Raji (cell line): Measurements from ENCODE around the gene NEMF.

Source experiments
- POLR2A ChIP-seq: IDR thresholded peaks from 2 replicates; pipeline ENCODE4 v1.6.1; 2011; ENCODE audit warnings: low read depth, low read length, control low read depth; ENCODE audit not compliant: insufficient read depth

The NEMF gene

DNA sequence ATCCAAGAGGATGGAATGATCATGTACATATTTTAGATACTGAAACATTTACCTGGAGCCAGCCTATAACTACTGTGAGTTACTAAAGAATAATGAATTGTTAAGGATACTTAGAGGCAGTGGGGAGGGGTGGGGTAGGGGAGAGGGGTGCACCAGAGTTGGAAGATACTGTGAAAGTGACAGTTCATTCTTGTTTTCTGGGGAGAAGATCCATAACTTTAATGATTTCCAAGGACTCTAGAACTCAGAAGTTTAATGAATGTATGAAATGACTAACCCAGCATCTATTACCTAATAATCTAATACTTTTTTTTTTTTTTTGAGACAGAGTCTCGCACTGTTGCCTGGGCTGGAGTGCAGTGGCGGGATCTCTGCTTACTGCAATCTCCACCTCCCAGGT, 74.2 kb downstream of the NEMF start:
- no peak for TF ChIP-seq POLR2A

DNA sequence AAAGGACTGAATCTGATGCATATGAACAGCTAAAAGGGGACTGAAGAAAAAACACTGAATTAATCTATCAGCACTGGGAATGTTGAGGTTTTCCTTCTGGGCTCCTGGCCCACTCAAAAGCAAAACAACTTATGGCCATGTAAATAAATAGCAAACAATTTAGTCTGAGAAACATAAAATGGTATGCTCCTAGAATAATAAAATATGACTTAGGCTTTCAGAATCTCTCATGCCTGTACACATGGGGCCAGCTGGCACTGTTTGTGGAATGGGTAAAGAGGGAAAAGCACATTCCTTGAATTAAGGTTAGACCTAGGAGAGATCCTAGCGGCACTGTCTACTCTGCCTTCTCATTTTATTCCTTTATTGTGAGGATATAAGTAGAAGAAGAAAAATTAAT, 78.5 kb downstream of the NEMF start:
- no peak for TF ChIP-seq POLR2A

DNA sequence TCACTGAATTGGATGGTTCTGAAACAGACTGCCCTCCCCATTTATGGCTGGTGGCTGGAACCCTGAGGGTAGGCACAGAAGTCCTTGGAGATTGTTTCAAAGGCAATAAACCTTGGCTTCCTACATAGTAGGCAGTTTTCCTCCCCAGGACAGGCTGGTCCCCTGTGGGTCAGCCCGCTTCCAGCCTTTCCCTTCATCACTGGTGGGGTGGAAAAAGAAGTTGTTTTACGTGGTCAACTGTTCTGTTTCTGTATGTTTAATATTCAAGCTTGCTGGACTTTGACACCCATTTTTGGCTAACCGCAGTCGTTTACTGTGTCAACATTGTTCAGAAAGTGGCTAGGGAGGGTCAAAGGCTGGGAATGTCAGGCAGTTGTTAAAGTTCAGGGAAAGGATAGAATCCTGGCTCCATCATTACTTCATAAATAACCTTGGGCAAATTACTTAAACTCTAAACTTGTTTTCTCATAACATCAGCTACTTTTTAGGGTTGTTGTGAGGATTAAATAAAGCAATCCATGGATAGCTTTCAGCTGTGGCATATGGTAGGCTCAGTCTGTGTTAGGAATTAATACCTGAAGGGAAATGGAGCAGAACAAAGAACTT, 82.3 kb downstream of the NEMF start:
- no peak for TF ChIP-seq POLR2A

GRCh38 chr14:49769581-49770211, 82.9 kb downstream of the NEMF start:
- peak; percentile 20; the same call in 1 of the 2 replicates for TF ChIP-seq POLR2A

DNA sequence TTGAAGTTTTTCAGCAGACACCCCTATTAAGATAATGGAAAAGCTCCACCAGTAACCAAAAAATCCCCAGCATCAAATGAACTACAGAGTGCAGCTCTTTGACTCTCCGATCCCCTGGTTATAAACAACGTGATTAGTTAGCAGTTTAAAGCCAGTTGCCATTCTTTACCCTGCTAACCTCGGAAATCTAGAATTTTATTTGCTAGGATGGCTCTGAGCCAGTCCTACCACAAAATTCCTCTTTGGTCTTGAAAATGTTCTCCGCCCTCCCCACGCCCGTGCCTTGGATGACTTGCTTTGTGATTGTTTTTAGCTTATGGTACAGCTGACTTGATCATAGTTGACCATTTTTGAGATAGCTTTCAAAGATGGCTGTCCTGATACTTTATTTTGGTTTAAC, 83.4 kb downstream of the NEMF start:
- TF ChIP-seq POLR2A: no peak

DNA sequence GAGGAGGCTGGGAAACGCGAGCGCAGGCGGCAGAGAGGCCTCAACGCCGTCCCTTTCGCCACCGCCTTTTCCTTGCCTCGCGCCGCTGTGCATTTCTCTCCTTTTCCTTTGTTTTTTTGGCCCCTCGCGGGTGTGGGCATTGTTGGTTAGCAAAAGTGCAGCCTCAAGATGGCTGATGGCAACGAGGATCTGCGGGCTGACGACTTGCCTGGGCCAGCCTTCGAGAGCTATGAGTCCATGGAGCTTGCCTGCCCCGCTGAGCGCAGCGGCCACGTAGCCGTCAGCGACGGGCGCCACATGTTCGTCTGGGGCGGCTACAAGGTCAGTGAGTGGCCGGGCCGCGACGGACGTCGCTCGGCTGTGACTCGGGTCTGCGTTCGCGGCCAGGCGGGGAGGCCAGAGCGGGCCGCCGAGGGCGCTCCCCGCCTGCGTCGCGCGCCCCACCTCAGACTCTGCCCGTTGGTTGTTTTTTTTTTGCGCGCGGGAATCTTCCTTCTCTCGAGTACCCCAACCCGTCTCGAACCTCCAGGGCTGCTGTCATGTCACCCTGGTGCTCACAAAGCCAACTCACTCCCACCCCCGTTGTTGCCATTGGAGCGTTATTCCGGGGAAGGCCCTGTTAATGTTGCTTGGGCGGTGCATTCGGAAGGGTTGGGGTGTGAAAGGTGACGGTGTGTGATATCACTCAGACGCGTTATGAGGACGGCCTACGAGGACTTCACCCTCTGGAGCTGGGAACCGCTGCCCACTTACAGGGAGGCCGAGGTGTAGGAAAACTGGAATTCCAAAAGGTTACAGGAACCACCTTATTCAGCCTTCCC, 84.1 kb downstream of the NEMF start:
- no peak for TF ChIP-seq POLR2A

DNA sequence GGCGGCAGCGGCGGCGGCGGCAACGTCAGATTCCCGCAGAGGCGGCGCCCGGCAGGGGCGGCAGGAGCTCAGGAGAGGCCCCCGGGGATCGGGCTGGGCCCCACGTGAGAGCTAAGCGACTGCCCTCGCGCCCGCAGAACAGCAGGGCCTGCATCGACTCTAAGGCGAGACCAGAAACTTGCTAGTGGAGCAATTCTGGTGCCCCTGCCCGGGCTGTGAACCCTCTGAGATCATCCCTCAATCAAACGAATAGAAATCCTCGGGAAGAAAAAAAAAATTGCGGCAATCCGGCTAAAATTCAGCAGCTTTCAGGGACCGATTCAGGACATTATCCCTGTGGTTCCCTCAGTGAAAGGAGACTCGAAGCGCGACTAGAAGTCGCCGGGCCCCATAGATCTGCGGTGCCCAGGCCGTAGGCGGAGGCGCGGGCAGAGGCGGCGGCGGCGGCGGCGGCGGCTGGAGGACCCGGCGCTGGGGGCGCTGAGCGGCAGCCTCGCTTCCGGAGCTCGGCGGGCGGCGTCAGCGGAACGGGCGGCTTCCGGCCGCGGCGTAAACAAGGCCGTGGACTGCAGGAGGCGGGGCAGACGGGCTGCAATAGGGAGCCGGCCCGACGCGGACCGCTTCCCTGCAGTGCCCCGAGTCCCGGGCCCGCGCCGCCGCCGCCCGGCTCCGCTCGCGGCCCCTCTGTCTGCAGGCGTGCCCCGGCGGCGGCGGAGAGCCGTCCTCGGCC, 84.9 kb downstream of the NEMF start, which contains the start of gene KLHDC2:
Gene KLHDC2, plus strand, starts transcription at position 583 of the 730 bp plus-strand sequence. CDS start 316 bp downstream, outside the sequence.
- TF ChIP-seq POLR2A: peak; percentile 84

- TF ChIP-seq POLR2A: no peak
Observed at GRCh38 chr14:49767270-49767570, 85.4 kb downstream of the NEMF start.

GRCh38 chr14:49766839-49767238, 85.7 kb downstream of the NEMF start:
- TF ChIP-seq POLR2A: no peak

- no peak for TF ChIP-seq POLR2A
Observed at GRCh38 chr14:49761839-49762551, 90.6 kb downstream of the NEMF start.

DNA sequence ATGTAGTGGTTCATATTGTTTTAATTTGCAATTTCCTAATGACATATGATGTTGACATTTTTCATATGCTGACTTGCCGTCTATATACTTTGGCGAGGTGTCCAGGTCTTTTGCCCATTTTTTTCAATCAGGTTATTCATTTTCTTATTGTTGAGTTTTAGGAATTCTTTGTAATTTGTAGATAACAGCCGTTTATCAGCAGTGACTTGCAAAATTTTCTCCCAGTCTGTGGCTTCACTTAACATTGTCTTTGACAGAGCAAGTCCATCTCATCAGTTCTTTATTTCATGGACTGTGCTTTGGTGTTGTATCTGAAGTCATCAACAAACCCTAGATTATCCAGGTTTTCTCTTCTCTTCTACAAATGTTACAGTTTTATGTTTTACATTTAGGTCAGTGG, 97.2 kb downstream of the NEMF start:
- TF ChIP-seq POLR2A: no peak

- TF ChIP-seq POLR2A: no peak
Observed at GRCh38 chr14:49754570-49755097, 98.0 kb downstream of the NEMF start.

GRCh38 chr14:49745191-49745590, 107.4 kb downstream of the NEMF start:
- TF ChIP-seq POLR2A: no peak

DNA sequence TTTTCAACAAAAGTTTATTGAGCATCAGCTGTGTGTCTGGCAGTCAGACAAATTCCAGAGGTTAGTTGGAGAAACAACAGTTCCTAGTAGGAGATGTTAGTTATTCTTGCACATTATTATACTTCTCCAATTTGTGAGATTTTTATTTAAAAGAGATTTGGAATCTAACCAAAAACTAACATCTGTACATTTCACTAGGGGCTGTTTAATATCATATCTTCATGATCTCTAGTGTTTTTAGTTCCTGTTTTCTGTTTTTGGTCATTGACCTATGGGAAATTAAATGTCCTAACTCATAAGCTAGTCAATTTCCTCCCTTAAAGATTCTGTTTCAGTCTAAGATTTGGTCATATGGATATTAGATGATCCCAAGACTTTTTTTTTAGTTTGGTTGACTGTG, 118.8 kb downstream of the NEMF start:
- TF ChIP-seq POLR2A: no peak

DNA sequence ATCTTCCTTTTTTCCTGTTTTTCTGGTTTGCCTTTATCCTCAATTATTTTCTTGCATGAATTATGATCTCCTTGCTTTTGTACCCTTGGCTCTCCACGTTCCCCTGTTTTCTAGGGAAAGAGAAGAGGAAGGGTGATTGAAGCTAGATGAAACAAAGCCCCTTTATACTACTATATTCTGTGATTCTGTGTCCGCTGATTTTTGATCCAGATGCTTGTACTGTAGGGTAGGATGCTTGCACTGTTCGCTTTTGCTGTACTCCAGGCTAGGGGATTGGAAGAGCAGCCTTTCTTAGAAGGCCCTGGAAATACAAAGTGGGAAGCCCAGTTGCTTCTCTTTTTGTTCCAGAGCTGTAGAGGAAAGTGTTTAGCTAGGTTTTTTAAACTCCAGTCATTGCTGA, 119.7 kb downstream of the NEMF start:
- TF ChIP-seq POLR2A: no peak
